HT-29 (cell line): ENCODE results near the gene LFNG. TPM values are rescaled to one million over a fixed set of nuclear protein-coding genes. Genes with fewer than 3 reads are reported as not detected.

Experiments
- DNase-seq: peaks from one replicate; pipeline ENCODE4 v3.0.0-alpha.2; 2015; ENCODE audit warnings: low spot score
- total RNA-seq: library from RNA; depleted of rRNA; stranded (reverse); fragments of >200 nt; shearing (Covaris generic); gene quantifications from 2 replicates; pipeline ENCODE4 v1.2.3, GENCODE V29; 2014; rRNA removed

LFNG gene
- total RNA-seq: 85.6 and 87.5 TPM in 2 replicates

DNA sequence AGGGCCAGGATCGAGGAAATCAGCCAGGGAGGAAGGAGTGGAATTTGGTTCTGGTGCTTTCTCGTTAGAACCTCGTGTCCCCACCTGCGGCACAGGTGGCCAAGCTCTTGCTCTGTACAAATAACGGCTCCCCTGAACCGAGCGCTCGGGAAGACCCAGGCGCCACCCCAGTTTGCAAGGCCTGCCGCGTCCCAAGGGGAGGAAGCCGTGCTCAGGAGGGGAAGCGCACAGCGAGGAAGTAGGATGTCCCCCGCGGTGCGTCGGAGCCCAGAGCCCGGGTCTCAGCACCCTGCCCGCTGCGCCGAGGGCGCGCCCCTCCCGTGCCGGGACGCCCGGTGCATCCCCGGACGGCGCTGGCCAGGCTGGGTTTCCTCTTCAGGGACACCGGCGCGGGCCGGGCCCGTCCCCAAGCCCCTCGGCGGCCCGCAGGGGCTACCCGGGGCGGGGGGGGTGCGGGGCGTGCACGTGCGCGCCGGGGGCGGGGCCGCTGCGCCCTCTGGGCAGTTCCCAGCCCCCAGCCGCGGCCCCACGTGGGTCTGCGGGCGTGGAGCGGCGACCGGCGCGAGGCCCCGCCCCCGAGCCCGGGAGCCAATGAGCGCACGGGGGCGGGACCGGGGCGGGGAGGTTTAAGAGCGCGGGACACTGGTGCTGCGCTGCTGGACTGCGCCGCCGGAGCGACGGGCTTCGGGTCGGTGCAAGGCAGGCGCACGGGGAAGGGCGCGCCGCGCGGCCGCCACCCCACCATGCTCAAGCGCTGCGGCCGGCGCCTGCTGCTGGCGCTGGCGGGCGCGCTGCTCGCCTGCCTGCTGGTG lies at the start of gene LFNG:
LFNG (plus strand) TSS at position 656 of the 812 bp plus-strand sequence; CDS start at position 744, 88 bp downstream.
- peak; percentile 96 for DNase-seq

DNA sequence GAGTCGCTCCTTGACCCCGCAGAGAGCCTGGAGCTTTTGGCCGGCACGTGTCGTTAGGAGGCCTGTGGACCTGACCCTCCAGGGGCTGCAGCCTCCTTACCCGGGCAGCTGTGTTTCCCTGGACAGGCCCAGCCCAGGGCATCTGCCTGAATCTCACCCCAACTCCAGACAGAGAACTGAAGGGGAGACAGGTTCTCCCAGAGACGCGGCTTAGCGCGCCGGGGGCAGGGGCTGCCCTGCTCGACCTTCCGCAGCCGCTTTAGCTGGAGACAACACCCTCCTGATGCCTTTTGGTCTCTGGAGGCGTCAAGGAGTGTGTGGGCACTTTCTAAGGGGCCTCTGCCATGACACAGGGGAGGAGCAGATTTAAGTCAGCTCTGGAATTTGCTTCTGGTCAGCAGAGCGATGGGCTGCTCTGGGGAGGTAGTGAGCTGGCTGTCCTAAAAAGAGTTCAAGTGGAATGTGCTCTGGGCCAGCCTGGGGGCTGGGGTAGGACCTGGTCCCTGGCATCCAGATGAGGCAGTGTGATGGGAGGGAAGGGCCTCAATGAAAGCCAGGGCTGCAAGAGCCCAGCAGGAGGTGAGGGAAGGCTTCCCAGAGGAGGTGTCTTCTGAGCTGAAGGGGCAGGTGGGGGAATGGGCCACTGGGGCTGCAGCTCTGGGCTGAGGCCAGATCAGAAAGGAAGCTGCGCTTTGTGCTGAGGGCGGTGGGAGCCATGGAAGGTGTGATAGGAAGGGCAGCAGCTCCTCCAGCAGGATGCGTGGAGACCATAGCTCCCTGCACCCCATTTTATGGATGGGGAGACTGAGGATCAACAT lies 49.2 kb upstream of the LFNG start:
- no peak for DNase-seq

- DNase-seq: no peak
Observed at GRCh38 chr7:2471022-2471329, 48.6 kb upstream of the LFNG start.

GRCh38 chr7:2471396-2471795 lies 48.2 kb upstream of the LFNG start:
- DNase-seq: no peak

GRCh38 chr7:2472739-2473138 lies 46.8 kb upstream of the LFNG start:
- no peak for DNase-seq

GRCh38 chr7:2473496-2474180 lies 45.9 kb upstream of the LFNG start:
- no peak for DNase-seq

DNA sequence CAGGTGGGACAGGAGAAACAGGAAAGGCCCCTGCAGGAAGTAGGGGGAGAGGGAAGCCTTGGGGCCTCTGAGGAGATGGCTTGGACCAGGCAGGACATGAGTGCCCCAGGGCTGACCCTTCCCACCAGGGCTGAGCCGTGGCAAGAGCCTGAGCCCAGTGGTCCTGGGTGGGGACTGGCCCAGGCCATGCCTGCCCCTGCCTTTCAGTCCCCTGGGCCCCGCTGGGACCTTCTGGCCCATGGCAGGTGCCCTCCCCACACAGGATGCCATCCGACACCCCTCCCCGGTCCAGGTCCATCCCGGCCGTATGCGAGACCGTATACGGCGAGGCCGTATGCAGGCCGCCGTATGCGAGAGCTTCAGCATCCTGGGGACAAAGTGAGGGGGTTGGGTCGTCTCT lies 45.4 kb upstream of the LFNG start:
- no peak for DNase-seq

GRCh38 chr7:2474813-2475677 lies 44.5 kb upstream of the LFNG start:
- DNase-seq: no peak

GRCh38 chr7:2475678-2476015 lies 43.9 kb upstream of the LFNG start:
- no peak for DNase-seq

GRCh38 chr7:2476298-2476697 lies 43.3 kb upstream of the LFNG start, which contains the start of gene GRIFIN:
TSS of gene GRIFIN (minus strand) at chr7:2476398. CDS start at chr7:2476383, 15 bp downstream.
- DNase-seq: no peak

GRCh38 chr7:2476776-2477446 lies 42.7 kb upstream of the LFNG start:
- DNase-seq: no peak

DNA sequence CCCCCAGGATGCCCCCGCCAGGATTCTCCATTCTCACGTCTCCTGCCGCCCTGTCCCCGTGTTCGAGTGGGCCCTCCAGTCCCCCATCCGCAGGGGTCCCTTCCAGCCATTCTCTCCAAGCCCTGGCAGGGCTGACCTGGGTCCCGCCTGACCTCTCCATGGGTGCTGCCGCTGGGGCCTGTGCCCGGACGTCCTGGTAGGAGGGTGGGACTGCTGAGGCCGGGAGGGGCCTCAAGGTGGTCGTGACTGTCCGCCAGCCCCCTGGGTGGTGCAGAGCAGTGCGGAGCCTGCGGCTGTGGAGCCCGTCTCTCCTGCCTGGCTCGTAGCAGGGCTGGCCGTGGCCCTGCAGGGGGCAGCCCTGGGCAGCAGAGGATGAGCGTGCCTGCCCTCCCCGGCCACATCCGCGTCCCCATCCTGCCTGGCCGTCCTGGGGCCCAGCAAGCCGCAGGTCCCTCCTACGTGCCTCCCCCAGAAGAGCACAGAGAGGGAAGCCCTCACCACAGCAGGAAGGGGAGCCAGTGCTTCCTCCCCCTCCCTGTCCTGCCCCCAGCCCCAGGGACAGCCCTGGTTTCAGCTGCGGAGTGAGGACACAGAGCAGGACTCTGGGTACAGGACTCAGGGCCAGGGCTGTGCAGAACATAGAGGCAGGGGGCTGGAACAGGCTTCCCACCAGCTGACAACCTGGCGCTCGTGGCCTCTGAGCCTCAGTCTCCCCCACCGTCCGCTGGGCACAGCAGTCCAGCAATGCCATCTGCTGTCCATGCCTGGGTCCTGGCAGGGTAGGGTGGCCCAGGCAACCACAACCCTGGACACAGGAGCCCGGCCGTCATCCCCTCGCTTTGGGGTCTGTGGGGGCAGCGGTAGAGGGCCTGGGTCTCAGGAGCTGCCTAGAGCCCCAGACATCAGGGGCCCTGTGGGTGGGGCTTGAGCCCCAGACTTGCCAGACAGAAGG lies 41.9 kb upstream of the LFNG start:
- peak; percentile 79 for DNase-seq

GRCh38 chr7:2478399-2478785 lies 41.2 kb upstream of the LFNG start:
- peak; percentile 90 for DNase-seq

- no peak for DNase-seq
Observed at GRCh38 chr7:2478800-2479199, 40.8 kb upstream of the LFNG start.

- DNase-seq: no peak
Observed at GRCh38 chr7:2479276-2480069, 40.1 kb upstream of the LFNG start.

DNA sequence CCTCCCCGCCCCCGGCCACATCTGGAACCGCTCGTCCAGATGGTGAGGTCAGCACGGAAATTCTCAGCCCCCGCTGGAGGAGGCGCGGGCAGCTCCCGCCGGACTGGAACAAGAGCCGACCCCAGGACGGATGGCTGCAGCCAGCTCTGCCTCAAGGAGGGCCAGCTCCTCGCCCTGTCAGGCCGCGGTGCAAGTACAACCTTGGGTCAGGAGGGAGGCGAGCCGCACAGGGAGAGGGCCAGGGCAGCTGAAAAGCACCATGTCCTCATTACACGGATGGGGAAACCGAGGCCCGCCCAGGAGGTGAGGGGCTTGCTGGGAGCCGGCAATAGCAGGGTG lies 39.5 kb upstream of the LFNG start:
- no peak for DNase-seq

GRCh38 chr7:2481195-2481594 lies 38.4 kb upstream of the LFNG start:
- DNase-seq: no peak

DNA sequence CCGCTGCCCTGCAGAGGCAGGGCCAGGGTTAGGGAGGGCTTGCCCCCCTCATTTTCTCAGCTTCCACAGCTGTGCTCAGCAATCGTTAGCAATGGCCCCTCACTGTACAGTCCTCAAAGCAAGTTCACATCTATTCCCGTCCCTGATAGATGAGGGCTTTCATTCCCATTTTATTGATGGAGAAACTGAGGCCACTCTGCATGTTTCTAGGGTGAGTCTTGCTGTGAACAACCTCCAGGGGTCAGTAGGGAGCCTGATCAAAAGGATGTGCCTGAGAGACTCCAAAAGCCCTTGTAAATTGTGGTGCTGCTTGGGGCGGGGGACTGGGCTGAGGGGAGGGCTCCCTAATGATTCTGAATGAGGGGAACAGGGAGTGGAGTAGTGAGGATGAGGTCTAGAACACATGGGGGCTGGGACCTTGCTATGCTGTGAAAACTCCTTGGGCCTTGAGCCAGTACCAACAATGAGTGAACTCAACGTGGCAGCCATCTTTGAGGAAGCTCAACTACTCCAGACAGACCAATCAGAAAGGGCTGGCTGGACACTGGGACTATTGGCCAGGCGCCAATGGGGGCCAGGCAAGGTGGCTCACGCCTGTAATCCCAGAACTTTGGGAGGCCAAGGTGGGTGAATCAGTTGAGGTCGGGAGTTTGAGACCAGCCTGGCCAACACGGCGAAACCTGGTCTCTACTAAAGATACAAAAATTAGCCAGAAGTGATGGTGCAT lies 36.7 kb upstream of the LFNG start:
- DNase-seq: peak; percentile 16
